ENCODE data around the gene MOBP. TPM values are rescaled to one million over a fixed set of nuclear protein-coding genes. Genes with fewer than 3 reads are reported as not detected.

Gene MOBP
- total RNA-seq, 1 donor from 2014 or later: not detected

- ATAC-seq: no peak
These were observed 75.1 kb downstream of the MOBP start for GRCh38 chr3:39542588-39542988.

DNA sequence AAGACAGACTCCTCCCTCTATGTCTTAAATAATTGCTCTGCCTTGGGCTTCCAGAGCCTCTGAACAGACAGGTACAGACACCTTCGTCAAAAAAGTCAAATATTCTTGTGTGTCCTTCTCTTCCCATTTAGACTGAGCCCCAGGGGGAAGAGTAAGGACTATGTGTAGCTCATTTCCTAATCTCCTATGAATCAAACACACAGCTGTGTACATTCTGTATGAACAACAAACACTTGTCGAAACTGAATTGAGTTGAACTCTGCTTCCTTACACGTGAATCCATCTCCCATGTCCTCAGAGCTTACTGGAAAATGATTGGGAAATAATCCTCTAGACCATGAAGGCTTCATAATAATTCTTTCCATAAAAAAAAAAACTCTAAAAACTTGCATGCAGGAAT is 80.8 kb downstream of the MOBP start:
- peak; percentile 88 for ATAC-seq

DNA sequence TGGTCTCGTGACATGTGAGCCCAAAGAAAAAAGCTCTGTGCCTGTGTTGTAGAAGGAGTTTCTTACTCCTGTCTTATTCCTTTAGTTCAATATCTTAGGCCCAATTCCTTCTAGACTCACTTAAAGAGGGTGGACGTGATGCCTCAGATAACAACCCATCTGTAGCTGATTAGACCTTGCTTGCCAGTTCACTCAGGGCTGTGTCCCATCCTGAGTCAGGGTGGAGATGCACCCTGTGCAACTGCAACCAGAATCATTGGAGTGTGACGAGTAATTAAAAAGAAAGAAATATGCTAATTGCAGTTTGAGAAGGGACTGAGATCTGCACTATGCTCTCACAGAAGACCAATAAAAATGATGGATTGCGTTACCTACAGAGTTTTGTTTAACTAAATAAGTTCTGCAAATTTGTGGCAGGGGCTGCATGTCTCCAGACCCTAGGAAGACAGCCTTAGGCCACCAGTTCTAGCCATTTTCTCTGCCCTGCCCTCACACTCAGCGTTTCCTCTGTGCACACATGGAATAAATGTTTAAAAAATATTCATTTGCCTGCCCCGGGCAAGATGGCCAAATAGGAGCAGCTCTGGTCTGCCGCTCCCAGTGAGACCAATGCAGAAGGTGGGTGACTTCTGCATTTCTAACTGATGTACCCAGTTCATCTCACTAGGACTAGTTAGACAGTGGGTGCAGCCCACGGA is 83.0 kb downstream of the MOBP start:
- ATAC-seq: no peak

Other genes with a start within 250 kb of the MOBP start
- gene CX3CR1, start 187.6 kb upstream of the MOBP start, total RNA-seq: 0.84 TPM
- gene CCR8, start 138.0 kb upstream of the MOBP start, total RNA-seq: 0.16 TPM
- 8.6 TPM for gene SLC25A38, start 84.3 kb upstream of the MOBP start, total RNA-seq
- 1,385 TPM for gene RPSA, start 61.0 kb upstream of the MOBP start, total RNA-seq